Stomach smooth muscle (tissue), 2 donors: ENCODE measurements around the gene RFX1.

Source experiments
- H3K27ac ChIP-seq: one replicate; pipeline ENCODE4 v1.7.0; 2013; ENCODE audit warnings: mild to moderate bottlenecking, low read length, inconsistent platforms
- H3K27me3 ChIP-seq, 2 donors: one replicate each; pipeline ENCODE4 v1.7.0; 2013; ENCODE audit warnings: low read length in 2 of 2; ENCODE audit not compliant: insufficient read depth in 2 of 2, control insufficient read depth in 1 of 2
- H3K36me3 ChIP-seq, 2 donors: one replicate each; pipeline ENCODE4 v1.7.0; 2013; ENCODE audit warnings: low read length in 2 of 2; ENCODE audit not compliant: control insufficient read depth in 2 of 2, insufficient read depth in 2 of 2
- H3K4me1 ChIP-seq: one replicate; pipeline ENCODE4 v1.7.0; 2013; ENCODE audit warnings: low read length; ENCODE audit not compliant: control insufficient read depth, insufficient read depth
- H3K4me3 ChIP-seq, 2 donors: one replicate each; pipeline ENCODE4 v1.7.0; 2013; ENCODE audit warnings: low read length in 2 of 2
- H3K9ac ChIP-seq, 2 donors: one replicate each; pipeline ENCODE4 v1.7.0; 2013; ENCODE audit warnings: low read length in 2 of 2, mild to moderate bottlenecking in 1 of 2
- H3K9me3 ChIP-seq, 2 donors: one replicate each; pipeline ENCODE4 v1.7.0; 2013; ENCODE audit warnings: low read length in 2 of 2; ENCODE audit not compliant: control insufficient read depth in 2 of 2
- donor health status: healthy.
- donor health status: Pancreatic carcinoma.

The RFX1 gene

GRCh38 chr19:13946414-13946813 is 59.7 kb downstream of the RFX1 start:
- Histone ChIP-seq H3K27me3 (no peaks in the 10 kb centered on the region), H3K27ac (no peak overlapping the region), H3K9ac (no peak overlapping the region), H3K4me3 (no peak overlapping the region), H3K4me1 (no peaks in the 10 kb centered on the region), H3K36me3 (no peaks in the 10 kb centered on the region), H3K9me3 (no peaks in the 10 kb centered on the region)

- no peak overlapping the region for H3K9ac ChIP-seq
- H3K27ac ChIP-seq, result no peak overlapping the region
- H3K4me3 ChIP-seq, result no peak overlapping the region
- no peaks in the 10 kb centered on the region for H3K36me3 ChIP-seq
- peaks cover 7% of the 10 kb centered on the region in 2 donors for H3K27me3 ChIP-seq
- H3K4me1 ChIP-seq, result peaks cover 3% of the 10 kb centered on the region
- no peaks in the 10 kb centered on the region for H3K9me3 ChIP-seq
Measured at GRCh38 chr19:13942023-13942684, 64.0 kb downstream of the RFX1 start.

- H3K9me3 ChIP-seq, result no peaks in the 10 kb centered on the region
- H3K9ac ChIP-seq, result no peak within 1 kb of the TSS
- no peak within 1 kb of the TSS for H3K27ac ChIP-seq
- H3K4me1 ChIP-seq, result peaks cover 3% of the 10 kb centered on the region
- H3K36me3 ChIP-seq, result no peaks in the 10 kb centered on the region
- H3K4me3 ChIP-seq, result peak within 1 kb of the TSS in 1 of 2 donors; percentile 22
- H3K27me3 ChIP-seq, result peaks cover 18 to 26% of the 10 kb centered on the region in 2 donors
Measured at GRCh38 chr19:13938301-13939064, 67.6 kb downstream of the RFX1 start, which contains the start of gene PODNL1. Gene PODNL1 (minus strand): TSS chr19:13938417. CDS start chr19:13938181, 236 bp downstream.

GRCh38 chr19:13937479-13938300 is 68.4 kb downstream of the RFX1 start:
- Histone ChIP-seq H3K36me3 (no peaks in the 10 kb centered on the region), H3K9me3 (no peaks in the 10 kb centered on the region), H3K27me3 (peaks cover 18 to 28% of the 10 kb centered on the region in 2 donors), H3K9ac (no peak overlapping the region), H3K4me3 (peak overlapping the region in 1 of 2 donors; percentile 22), H3K4me1 (peaks cover 3% of the 10 kb centered on the region), H3K27ac (no peak overlapping the region)

- H3K9ac ChIP-seq, result no peak overlapping the region
Measured at GRCh38 chr19:13935765-13936510, 70.2 kb downstream of the RFX1 start.

GRCh38 chr19:13934785-13935109 is 71.4 kb downstream of the RFX1 start:
- H3K4me3 ChIP-seq, result no peak overlapping the region
- no peak overlapping the region for H3K9ac ChIP-seq
- peaks cover 3% of the 10 kb centered on the region for H3K4me1 ChIP-seq
- no peaks in the 10 kb centered on the region for H3K9me3 ChIP-seq
- no peak overlapping the region for H3K27ac ChIP-seq
- H3K27me3 ChIP-seq, result peaks cover 18 to 28% of the 10 kb centered on the region in 2 donors
- H3K36me3 ChIP-seq, result no peaks in the 10 kb centered on the region

More at GRCh38 chr19:13935765-13936510, 70.2 kb downstream of the RFX1 start:
- H3K27me3 ChIP-seq, result peaks cover 18 to 28% of the 10 kb centered on the region in 2 donors
- peaks cover 3% of the 10 kb centered on the region for H3K4me1 ChIP-seq
- H3K9me3 ChIP-seq, result no peaks in the 10 kb centered on the region
- no peak overlapping the region for H3K27ac ChIP-seq
- H3K36me3 ChIP-seq, result no peaks in the 10 kb centered on the region
- H3K4me3 ChIP-seq, result no peak overlapping the region

- peaks cover 3% of the 10 kb centered on the region for H3K4me1 ChIP-seq
Measured at GRCh38 chr19:13932911-13933393, 73.2 kb downstream of the RFX1 start.

GRCh38 chr19:13932149-13932637 is 73.9 kb downstream of the RFX1 start:
- Histone ChIP-seq H3K36me3 (peaks cover under 1 to 2% of the 10 kb centered on the region in 2 donors), H3K9ac (no peak overlapping the region), H3K27me3 (peaks cover 10 to 22% of the 10 kb centered on the region in 2 donors), H3K4me1 (peaks cover under 1% of the 10 kb centered on the region), H3K27ac (no peak overlapping the region), H3K4me3 (no peak overlapping the region), H3K9me3 (no peaks in the 10 kb centered on the region)

More at GRCh38 chr19:13932911-13933393, 73.2 kb downstream of the RFX1 start:
- Histone ChIP-seq H3K9me3 (no peaks in the 10 kb centered on the region), H3K4me3 (no peak overlapping the region), H3K27ac (no peak overlapping the region), H3K36me3 (peaks cover 0 to 2% of the 10 kb centered on the region in 2 donors), H3K27me3 (peaks cover 17 to 25% of the 10 kb centered on the region in 2 donors), H3K9ac (no peak overlapping the region)

GRCh38 chr19:13931391-13932148 is 74.5 kb downstream of the RFX1 start:
- Histone ChIP-seq H3K36me3 (peaks cover 3 to 8% of the 10 kb centered on the region in 2 donors), H3K27me3 (peaks cover 10 to 22% of the 10 kb centered on the region in 2 donors), H3K27ac (no peak overlapping the region), H3K9ac (no peak overlapping the region), H3K9me3 (no peaks in the 10 kb centered on the region), H3K4me1 (no peaks in the 10 kb centered on the region), H3K4me3 (no peak overlapping the region)
